Vagina (tissue), 2 donors: ENCODE data around the gene ZNF644. TPM values are rescaled to one million over a fixed set of nuclear protein-coding genes. Genes with fewer than 3 reads are reported as not detected.

Source experiments
- DNase-seq, 2 donors: peaks; one replicate each; pipeline ENCODE4 v3.0.0-alpha.2; 2017; ENCODE audit errors: extremely low spot score in 2 of 2
- H3K27ac ChIP-seq: fragments of 200-600 bp; sonication (generic); one replicate; pipeline ENCODE4 v1.5.1; 2019
- H3K27me3 ChIP-seq: fragments of 200-600 bp; sonication (generic); one replicate; pipeline ENCODE4 v1.5.1; 2019
- H3K36me3 ChIP-seq, 2 donors: fragments of 200-600 bp; sonication (generic); one replicate each; pipeline ENCODE4 v1.5.1; 2017 to 2019
- H3K4me1 ChIP-seq: fragments of 200-600 bp; sonication (generic); one replicate; pipeline ENCODE4 v1.5.1; 2019
- H3K4me3 ChIP-seq, 2 donors: fragments of 200-600 bp; sonication (generic); 1 replicate in 1 of 2; 2 replicates in 1 of 2; pipeline ENCODE4 v1.5.1; 2016 to 2019
- H3K9me3 ChIP-seq: fragments of 200-600 bp; sonication (generic); one replicate; pipeline ENCODE4 v1.5.1; 2019
- POLR2A ChIP-seq, 2 donors: fragments of 450-650 bp; IDR thresholded peaks; one replicate each; pipeline ENCODE4 v1.6.1; 2017; ENCODE audit warnings: antibody characterized with exemption in 2 of 2, mild to moderate bottlenecking in 2 of 2, moderate library complexity in 2 of 2
- POLR2AphosphoS5 ChIP-seq, 2 donors: sonication (generic); formaldehyde crosslinking; IDR thresholded peaks; one replicate each; pipeline ENCODE4 v1.9.0; 2017; ENCODE audit warnings: antibody characterized with exemption in 2 of 2, mild to moderate bottlenecking in 2 of 2, low read depth in 1 of 2; ENCODE audit not compliant: insufficient read depth in 1 of 2
- intact Hi-C: fragments of 100-400 bp; cut with DNase I; formaldehyde crosslinking; loops from one replicate; pipeline ENCODE4 v1.15.1; 2023
- total RNA-seq: library from RNA; depleted of rRNA; stranded (reverse); fragments of >200 nt; gene quantifications from one replicate; pipeline ENCODE4 v1.2.3, GENCODE V29; 2016
- TF ChIP-seq, protein P1 (sequence below), 3 experiments: fragments of 450-650 bp in 2 of 3; fragments of 200-600 bp in 1 of 3; sonication (generic) in 1 of 3; IDR thresholded peaks; one replicate each; pipeline ENCODE4 v1.5.1; 2017 to 2019; ENCODE audit warnings: antibody characterized with exemption in 3 of 3, mild to moderate bottlenecking in 2 of 3, moderate library complexity in 2 of 3

ZNF644 gene
- total RNA-seq, 1 donor from 2014 or later = 57.9 TPM

DNA sequence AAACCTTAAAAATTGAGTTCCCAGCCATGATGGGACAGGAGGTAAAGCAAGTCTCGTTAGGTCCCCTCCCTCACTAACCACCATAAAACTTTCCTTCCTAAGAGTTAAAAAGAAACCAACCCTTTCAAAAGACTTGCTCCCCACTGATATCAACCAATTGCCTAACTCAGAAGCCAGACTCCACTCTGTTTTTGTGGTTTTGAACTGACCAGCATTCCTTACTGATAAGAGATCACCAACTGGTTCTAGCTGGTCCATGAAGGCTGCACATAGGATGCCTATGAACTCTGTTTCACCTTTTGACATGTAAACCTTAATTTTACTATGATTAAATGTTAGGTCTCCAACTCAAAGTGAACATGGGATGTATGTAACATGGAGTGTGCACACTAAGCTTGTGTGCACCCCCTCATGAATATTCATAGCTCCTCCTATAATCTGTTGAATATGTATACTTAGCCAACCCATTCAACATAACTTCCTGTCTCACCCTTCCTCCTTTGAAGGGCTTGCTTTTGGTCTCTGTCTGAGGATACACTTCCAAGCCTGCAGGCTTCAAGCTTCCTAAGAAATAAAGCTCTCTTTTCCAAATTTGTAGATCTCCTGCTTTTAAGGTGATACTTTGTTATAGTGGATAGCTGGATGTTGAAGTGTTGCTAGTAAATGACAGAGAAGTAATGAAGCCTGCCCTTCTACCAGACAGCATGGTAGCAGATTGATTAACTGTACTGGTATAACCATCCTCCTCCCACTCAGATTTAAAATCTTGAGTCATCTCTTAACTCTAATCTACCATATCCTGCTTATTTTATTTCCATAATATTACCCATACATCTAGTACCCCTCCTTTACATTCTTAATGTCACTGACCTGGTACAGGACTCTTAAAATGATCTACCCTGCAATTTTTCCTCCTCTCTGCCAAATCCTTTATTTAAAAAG lies 95.6 kb downstream of the ZNF644 start:
- Histone ChIP-seq H3K27me3 (no peaks in the 10 kb centered on the region), H3K9me3 (no peaks in the 10 kb centered on the region), H3K36me3 (no peaks in the 10 kb centered on the region), H3K4me1 (peaks cover 48% of the 10 kb centered on the region), H3K27ac (no peak overlapping the region), H3K4me3 (no peak overlapping the region)
- TF ChIP-seq POLR2A (IDR thresholded peaks at IDR 0.05) = no peak
- TF ChIP-seq, protein P1, sequence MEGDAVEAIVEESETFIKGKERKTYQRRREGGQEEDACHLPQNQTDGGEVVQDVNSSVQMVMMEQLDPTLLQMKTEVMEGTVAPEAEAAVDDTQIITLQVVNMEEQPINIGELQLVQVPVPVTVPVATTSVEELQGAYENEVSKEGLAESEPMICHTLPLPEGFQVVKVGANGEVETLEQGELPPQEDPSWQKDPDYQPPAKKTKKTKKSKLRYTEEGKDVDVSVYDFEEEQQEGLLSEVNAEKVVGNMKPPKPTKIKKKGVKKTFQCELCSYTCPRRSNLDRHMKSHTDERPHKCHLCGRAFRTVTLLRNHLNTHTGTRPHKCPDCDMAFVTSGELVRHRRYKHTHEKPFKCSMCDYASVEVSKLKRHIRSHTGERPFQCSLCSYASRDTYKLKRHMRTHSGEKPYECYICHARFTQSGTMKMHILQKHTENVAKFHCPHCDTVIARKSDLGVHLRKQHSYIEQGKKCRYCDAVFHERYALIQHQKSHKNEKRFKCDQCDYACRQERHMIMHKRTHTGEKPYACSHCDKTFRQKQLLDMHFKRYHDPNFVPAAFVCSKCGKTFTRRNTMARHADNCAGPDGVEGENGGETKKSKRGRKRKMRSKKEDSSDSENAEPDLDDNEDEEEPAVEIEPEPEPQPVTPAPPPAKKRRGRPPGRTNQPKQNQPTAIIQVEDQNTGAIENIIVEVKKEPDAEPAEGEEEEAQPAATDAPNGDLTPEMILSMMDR (IDR thresholded peaks at IDR 0.05) = no peak
- TF ChIP-seq POLR2AphosphoS5 (IDR thresholded peaks at IDR 0.05; ENCODE audit: insufficient read depth in 1 of 2, low read depth in 1 of 2) = no peak
- no peak for DNase-seq
- intact Hi-C loops = no loop called here

- DNase-seq = no peak
- Histone ChIP-seq H3K4me1 (peaks cover 60% of the 10 kb centered on the region), H3K27ac (no peak overlapping the region), H3K36me3 (no peaks in the 10 kb centered on the region), H3K4me3 (no peak overlapping the region), H3K9me3 (no peaks in the 10 kb centered on the region), H3K27me3 (no peaks in the 10 kb centered on the region)
- TF ChIP-seq, protein P1 (IDR thresholded peaks at IDR 0.05) = no peak
- no peak for TF ChIP-seq POLR2A (IDR thresholded peaks at IDR 0.05)
- no peak for TF ChIP-seq POLR2AphosphoS5 (IDR thresholded peaks at IDR 0.05; ENCODE audit: insufficient read depth in 1 of 2, low read depth in 1 of 2)
- intact Hi-C loops = no loop called here
These were observed 96.9 kb downstream of the ZNF644 start for GRCh38 chr1:90924982-90925381.

GRCh38 chr1:90922996-90923395 lies 98.8 kb downstream of the ZNF644 start:
- Histone ChIP-seq H3K36me3 (no peaks in the 10 kb centered on the region), H3K27me3 (no peaks in the 10 kb centered on the region), H3K4me1 (peaks cover 68% of the 10 kb centered on the region), H3K27ac (no peak overlapping the region), H3K9me3 (no peaks in the 10 kb centered on the region), H3K4me3 (no peak overlapping the region)
- TF ChIP-seq, protein P1 (IDR thresholded peaks at IDR 0.05) = no peak
- no peak for TF ChIP-seq POLR2AphosphoS5 (IDR thresholded peaks at IDR 0.05; ENCODE audit: insufficient read depth in 1 of 2, low read depth in 1 of 2)
- TF ChIP-seq POLR2A (IDR thresholded peaks at IDR 0.05) = no peak
- intact Hi-C loops = no loop called here
- DNase-seq = no peak

DNA sequence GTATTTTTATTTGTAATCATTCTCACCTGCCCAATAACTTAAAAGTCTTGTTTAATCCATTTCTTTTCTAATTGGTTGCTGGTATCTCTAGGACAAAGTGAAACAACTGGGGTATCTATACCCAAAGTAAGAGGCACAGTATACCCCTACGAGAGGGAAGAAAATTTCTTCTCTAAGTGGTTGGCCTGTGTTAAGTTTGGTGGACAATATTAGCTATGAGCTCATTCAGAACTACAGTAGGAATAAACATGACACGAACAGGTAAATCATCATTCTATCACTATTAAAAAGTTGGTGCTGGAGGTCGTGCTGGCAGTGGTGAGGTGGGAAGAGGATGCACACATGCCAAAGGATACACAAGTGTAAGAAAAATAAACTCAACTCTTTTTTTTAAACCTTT lies 99.6 kb downstream of the ZNF644 start:
- Histone ChIP-seq H3K4me1 (peaks cover 67% of the 10 kb centered on the region), H3K4me3 (no peak overlapping the region)
- intact Hi-C loops = no loop called here

GRCh38 chr1:90919900-90920299 lies 101.9 kb downstream of the ZNF644 start:
- H3K9me3 ChIP-seq = no peaks in the 10 kb centered on the region

More for the DNA sequence above, 99.6 kb downstream of the ZNF644 start:
- Histone ChIP-seq H3K9me3 (no peaks in the 10 kb centered on the region), H3K27ac (no peak overlapping the region), H3K27me3 (no peaks in the 10 kb centered on the region), H3K36me3 (no peaks in the 10 kb centered on the region)
- TF ChIP-seq POLR2A (IDR thresholded peaks at IDR 0.05) = no peak
- DNase-seq = no peak

More at GRCh38 chr1:90919900-90920299, 101.9 kb downstream of the ZNF644 start:
- Histone ChIP-seq H3K4me3 (no peak overlapping the region), H3K36me3 (no peaks in the 10 kb centered on the region), H3K4me1 (peaks cover 56% of the 10 kb centered on the region), H3K27ac (no peak overlapping the region), H3K27me3 (no peaks in the 10 kb centered on the region)
- TF ChIP-seq POLR2AphosphoS5 (IDR thresholded peaks at IDR 0.05; ENCODE audit: insufficient read depth in 1 of 2, low read depth in 1 of 2) = no peak
- TF ChIP-seq POLR2A (IDR thresholded peaks at IDR 0.05) = no peak
- TF ChIP-seq, protein P1 (IDR thresholded peaks at IDR 0.05) = no peak
- intact Hi-C loops = no loop called here
- no peak for DNase-seq
